SH-SY5Y (cell line): ENCODE results near the gene RPRD1B.
A peak's percentile ranks its signal among the peaks of the same experiment; 100 is the strongest.

Experiments
- GATA2 ChIP-seq: IDR thresholded peaks from 2 replicates; pipeline ENCODE4 v1.6.1; 2011; ENCODE audit warnings: mild to moderate bottlenecking, low read depth, low read length
- GATA3 ChIP-seq: IDR thresholded peaks from 2 replicates; pipeline ENCODE4 v1.6.1; 2011; ENCODE audit warnings: low read depth, mild to moderate bottlenecking, low read length, moderate library complexity

- TF ChIP-seq GATA2 (peak; percentile 97), GATA3 (peak; percentile 89)
These were observed 45.8 kb upstream of the RPRD1B start for GRCh38 chr20:37987602-37988290.
